Measurements from ENCODE around the gene MFN1.
A peak's percentile ranks its signal among the peaks of the same experiment; 100 is the strongest.

The MFN1 gene

GRCh38 chr3:179347345-179348194 is at the start of gene MFN1:
TSS of gene MFN1 (plus strand) at chr3:179347709. CDS start at chr3:179348852, 1,143 bp downstream.
- Histone ChIP-seq H3K79me2 (ENCODE audit: insufficient read depth, low read length) (peaks cover 28% of the 10 kb centered on the region), H3K36me3 (ENCODE audit: insufficient read depth, low read length) (peaks cover 27% of the 10 kb centered on the region), H3K27ac (ENCODE audit: low read length) (peak within 1 kb of the TSS; percentile 98), H3K4me1 (ENCODE audit: insufficient read depth, low read length) (peaks cover 24% of the 10 kb centered on the region), H3K9ac (ENCODE audit: low read depth, low read length) (peak within 1 kb of the TSS; percentile 69), H3K9me3 (ENCODE audit: insufficient read depth, low read length, severe bottlenecking) (no peaks in the 10 kb centered on the region), H4K20me1 (ENCODE audit: insufficient read depth, low read length) (no peaks in the 10 kb centered on the region), H2AFZ (ENCODE audit: low read depth, low read length) (peak within 1 kb of the TSS; percentile 99), H3K4me2 (ENCODE audit: insufficient read depth, low read length) (peak within 1 kb of the TSS; percentile 88), H3K4me3 (ENCODE audit: low read depth in 1 of 2, low read length in 2 of 2) (peak within 1 kb of the TSS; percentile 77 to 99), H3K27me3 (ENCODE audit: insufficient read depth, low read length, poor library complexity) (no peaks in the 10 kb centered on the region)
- ATAC-seq (ENCODE audit: insufficient read depth, low read depth) = peak; percentile 99
- TF ChIP-seq EZH2 (IDR thresholded peaks at IDR 0.05; ENCODE audit: borderline replicate concordance, low read depth, low read length, severe bottlenecking) (no peak), CTCF (IDR thresholded peaks at IDR 0.05; ENCODE audit: borderline replicate concordance, extremely low read depth, low read length, poor library complexity, severe bottlenecking) (no peak)
- DNase-seq = peak; percentile 94

- H2AFZ ChIP-seq (ENCODE audit: low read depth, low read length) = no peak overlapping the region
- no peaks in the 10 kb centered on the region for H4K20me1 ChIP-seq (ENCODE audit: insufficient read depth, low read length)
- no peak overlapping the region for H3K4me3 ChIP-seq (ENCODE audit: low read depth in 1 of 2, low read length in 2 of 2)
- no peaks in the 10 kb centered on the region for H3K4me1 ChIP-seq (ENCODE audit: insufficient read depth, low read length)
- peaks cover 3% of the 10 kb centered on the region for H3K27me3 ChIP-seq (ENCODE audit: insufficient read depth, low read length, poor library complexity)
- ATAC-seq (ENCODE audit: insufficient read depth, low read depth) = 0 out of 3 replicates have a peak, but pooled peaks have one; percentile 55
- H3K27ac ChIP-seq (ENCODE audit: low read length) = no peak overlapping the region
- no peak overlapping the region for H3K9ac ChIP-seq (ENCODE audit: low read depth, low read length)
- no peak overlapping the region for H3K4me2 ChIP-seq (ENCODE audit: insufficient read depth, low read length)
- H3K9me3 ChIP-seq (ENCODE audit: insufficient read depth, low read length, severe bottlenecking) = no peaks in the 10 kb centered on the region
- no peak for DNase-seq
- H3K79me2 ChIP-seq (ENCODE audit: insufficient read depth, low read length) = no peaks in the 10 kb centered on the region
- no peaks in the 10 kb centered on the region for H3K36me3 ChIP-seq (ENCODE audit: insufficient read depth, low read length)
- TF ChIP-seq CTCF (IDR thresholded peaks at IDR 0.05; ENCODE audit: borderline replicate concordance, extremely low read depth, low read length, poor library complexity, severe bottlenecking) (no peak), EZH2 (IDR thresholded peaks at IDR 0.05; ENCODE audit: borderline replicate concordance, low read depth, low read length, severe bottlenecking) (no peak)
These were observed 49.4 kb upstream of the MFN1 start for GRCh38 chr3:179297971-179298725.

- Histone ChIP-seq H3K9me3 (ENCODE audit: insufficient read depth, low read length, severe bottlenecking) (no peaks in the 10 kb centered on the region), H3K4me2 (ENCODE audit: insufficient read depth, low read length) (no peak overlapping the region), H3K27ac (ENCODE audit: low read length) (no peak overlapping the region), H3K36me3 (ENCODE audit: insufficient read depth, low read length) (no peaks in the 10 kb centered on the region), H3K4me3 (ENCODE audit: low read depth in 1 of 2, low read length in 2 of 2) (no peak overlapping the region), H3K79me2 (ENCODE audit: insufficient read depth, low read length) (no peaks in the 10 kb centered on the region), H4K20me1 (ENCODE audit: insufficient read depth, low read length) (no peaks in the 10 kb centered on the region), H2AFZ (ENCODE audit: low read depth, low read length) (no peak overlapping the region), H3K27me3 (ENCODE audit: insufficient read depth, low read length, poor library complexity) (peaks cover 6% of the 10 kb centered on the region), H3K9ac (ENCODE audit: low read depth, low read length) (no peak overlapping the region), H3K4me1 (ENCODE audit: insufficient read depth, low read length) (no peaks in the 10 kb centered on the region)
- DNase-seq (no peak), ATAC-seq (ENCODE audit: insufficient read depth, low read depth) (no peak)
- TF ChIP-seq EZH2 (IDR thresholded peaks at IDR 0.05; ENCODE audit: borderline replicate concordance, low read depth, low read length, severe bottlenecking) (no peak), CTCF (IDR thresholded peaks at IDR 0.05; ENCODE audit: borderline replicate concordance, extremely low read depth, low read length, poor library complexity, severe bottlenecking) (no peak)
These were observed 48.2 kb upstream of the MFN1 start for GRCh38 chr3:179299316-179299715.

All from DND-41 (cell line).